Dermis microvascular lymphatic vessel endothelial cell (primary cell): ENCODE measurements around the gene CHST13. TPM values are rescaled to one million over a fixed set of nuclear protein-coding genes. Genes with fewer than 3 reads are reported as not detected.
A peak's percentile ranks its signal among the peaks of the same experiment; 100 is the strongest.

Experiments used
- DNase-seq, 2 donors: peaks; one replicate each; pipeline versions ENCODE4 v3.0.0 to v3.0.0-alpha.2; 2010; ENCODE audit warnings: low read depth in 2 of 2
- total RNA-seq: library from RNA; depleted of rRNA; stranded (reverse); fragments of >200 nt; gene quantifications from 2 replicates; pipeline ENCODE4 v1.2.1, GENCODE V29; 2014

The CHST13 gene
- total RNA-seq, 1 donor from 2014 or later: not detected

GRCh38 chr3:126508564-126508964 lies 15.4 kb upstream of the CHST13 start:
- no peak for DNase-seq

DNA sequence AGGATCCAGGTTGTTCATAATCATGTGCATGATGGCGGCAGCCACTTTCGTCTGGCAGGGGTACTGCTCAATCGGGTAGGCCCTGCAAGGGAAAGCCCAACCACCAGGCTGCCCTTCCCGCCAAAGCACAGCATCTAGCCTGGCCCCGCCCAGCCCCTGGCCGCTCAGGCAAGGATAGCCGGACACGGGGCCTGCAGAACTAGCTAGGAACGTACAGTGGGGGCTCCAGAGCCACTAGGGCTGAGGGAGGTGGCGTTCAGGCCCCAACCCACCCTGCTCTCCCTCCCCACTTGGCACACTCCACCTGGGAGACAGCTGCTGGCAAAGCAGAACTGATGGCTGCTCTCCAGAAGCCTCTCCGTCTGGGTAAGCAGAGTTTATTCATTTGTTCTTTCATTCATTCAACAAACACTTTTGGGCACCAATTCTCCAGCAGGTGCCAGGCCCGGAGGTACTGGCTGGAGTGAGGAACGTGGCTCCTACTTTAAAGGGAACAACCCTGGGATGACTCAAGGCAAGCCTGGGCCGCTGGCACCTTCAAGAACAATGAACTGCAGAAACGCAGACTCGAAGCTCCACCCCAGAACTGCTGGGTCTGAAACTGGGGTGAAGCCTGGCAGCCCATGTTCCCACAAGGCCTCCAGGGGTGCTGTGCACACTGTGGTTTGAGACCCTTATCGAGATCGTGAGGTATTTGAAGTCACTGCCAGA lies 14.2 kb upstream of the CHST13 start:
- DNase-seq: no peak

DNA sequence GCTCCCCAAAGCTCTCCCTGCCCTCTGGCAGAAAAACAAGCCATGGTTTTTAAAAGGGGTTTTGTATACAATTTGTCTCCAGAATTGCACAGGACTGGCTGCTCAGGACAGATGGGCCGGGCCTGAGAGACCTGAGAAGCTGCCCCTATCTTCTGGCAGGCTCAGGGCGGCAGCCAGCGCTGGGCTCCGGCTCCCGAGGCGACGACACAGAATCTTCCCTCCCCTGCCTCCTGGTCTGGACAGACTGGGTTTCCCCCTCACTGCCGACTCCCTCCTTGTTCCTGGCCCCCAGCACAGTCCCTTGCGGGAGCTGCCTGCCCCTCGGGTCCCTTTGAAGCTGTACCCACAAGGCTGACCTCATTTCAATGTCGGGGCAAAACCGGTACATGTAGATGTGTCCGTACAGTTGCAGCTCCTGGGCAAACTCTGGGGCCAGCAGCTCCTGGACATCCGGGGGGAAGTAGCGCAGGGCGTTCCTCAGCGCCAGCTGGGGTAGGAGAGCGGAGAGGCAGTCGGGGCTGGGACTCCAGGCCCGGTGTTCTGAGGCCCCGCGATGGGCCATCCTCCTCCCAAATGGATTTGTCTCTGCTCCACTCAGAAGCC lies 13.5 kb upstream of the CHST13 start:
- no peak for DNase-seq

- no peak for DNase-seq
Observed at GRCh38 chr3:126511291-126511690, 12.7 kb upstream of the CHST13 start.

- no peak for DNase-seq
Observed at GRCh38 chr3:126512026-126512425, 11.9 kb upstream of the CHST13 start.

GRCh38 chr3:126512916-126513650 lies 10.9 kb upstream of the CHST13 start:
- DNase-seq: no peak

GRCh38 chr3:126514161-126514560 lies 9.8 kb upstream of the CHST13 start:
- DNase-seq: no peak

DNA sequence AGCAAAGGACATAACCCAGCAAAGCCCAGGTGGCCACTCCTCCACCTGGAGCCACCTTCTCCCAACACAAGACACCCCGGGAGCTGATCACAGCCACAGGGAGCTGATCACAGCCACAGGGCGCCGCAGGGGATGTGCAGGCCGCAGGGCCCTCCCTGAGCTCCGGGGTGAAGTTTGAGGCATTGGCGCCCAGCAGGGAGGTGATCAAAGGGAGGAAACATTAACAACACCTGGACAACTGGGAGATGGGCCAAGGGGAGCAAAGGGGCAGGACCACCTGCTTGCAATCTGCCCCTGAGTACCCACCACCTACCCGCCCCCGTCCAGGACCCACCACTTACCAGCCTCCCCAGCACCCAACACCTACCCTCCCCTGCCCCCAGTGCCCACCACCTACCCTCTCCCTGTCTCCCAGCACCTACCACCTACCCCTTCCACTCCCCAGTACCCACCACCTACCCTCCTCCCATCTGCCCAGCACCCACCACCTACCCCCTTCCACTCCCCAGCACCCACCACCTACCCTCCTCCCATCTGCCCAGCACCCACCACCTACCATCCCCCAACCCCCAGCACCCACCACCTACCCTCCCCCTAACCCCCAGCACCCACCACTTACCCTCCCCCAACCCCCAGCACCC lies 8.8 kb upstream of the CHST13 start:
- DNase-seq: no peak

DNA sequence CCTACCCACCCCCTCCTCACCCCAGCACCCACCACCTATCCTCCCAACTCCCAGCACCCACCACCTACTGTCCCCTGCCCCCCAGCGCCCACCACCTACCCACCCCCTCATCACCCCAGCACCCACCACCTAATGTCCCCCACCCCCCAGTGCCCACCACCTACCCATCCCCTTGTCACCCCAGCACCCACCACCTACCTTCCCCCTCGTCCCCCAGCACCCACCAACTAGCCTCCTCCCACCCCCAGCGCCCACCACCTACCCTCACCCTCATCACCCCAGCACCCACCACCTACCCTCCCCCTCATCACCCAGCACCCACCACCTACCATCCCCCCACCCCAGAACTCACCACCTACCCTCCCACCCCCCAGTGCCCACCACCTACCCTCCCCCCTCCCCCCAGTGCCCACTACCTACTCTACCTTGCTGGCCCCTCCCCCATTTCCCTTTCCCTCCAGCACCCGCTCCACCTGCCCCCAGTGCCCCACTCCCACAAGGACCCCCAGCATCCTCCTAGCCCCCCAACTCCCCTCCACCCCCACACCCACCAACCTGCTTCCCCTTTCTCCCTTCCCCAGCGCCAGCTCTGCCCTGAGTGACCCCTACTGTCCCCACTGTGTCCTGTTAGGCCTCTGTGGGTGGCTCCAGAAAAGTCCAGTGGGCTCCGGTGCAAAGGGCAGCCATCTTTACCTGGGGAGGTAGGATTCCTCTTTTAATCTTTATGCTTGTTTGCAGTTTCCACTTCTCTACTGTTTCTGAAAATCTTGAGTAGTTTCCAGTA lies 7.6 kb upstream of the CHST13 start:
- DNase-seq: no peak

DNA sequence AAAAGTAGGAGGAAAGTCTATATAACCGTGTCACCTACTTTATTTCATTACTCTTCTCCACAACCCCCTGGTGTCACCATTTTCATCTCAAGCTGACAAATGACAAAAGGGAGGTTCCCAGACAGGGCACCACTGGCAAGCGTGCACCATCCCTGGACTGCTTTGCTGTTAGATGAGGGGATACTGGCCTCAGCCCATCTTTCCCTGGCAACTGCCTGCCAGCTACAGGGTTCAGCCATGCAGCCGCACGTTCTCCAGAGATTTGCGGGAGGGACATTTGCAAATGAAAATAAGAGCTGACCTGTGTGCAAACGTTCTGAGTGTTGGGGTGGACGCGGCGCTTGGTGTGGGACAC lies 7.0 kb upstream of the CHST13 start:
- DNase-seq: no peak

GRCh38 chr3:126517291-126517951 lies 6.5 kb upstream of the CHST13 start, which contains the start of gene UROC1:
Gene UROC1 (minus strand): TSS chr3:126517773. CDS start chr3:126517719, 54 bp downstream.
- no peak for DNase-seq

DNA sequence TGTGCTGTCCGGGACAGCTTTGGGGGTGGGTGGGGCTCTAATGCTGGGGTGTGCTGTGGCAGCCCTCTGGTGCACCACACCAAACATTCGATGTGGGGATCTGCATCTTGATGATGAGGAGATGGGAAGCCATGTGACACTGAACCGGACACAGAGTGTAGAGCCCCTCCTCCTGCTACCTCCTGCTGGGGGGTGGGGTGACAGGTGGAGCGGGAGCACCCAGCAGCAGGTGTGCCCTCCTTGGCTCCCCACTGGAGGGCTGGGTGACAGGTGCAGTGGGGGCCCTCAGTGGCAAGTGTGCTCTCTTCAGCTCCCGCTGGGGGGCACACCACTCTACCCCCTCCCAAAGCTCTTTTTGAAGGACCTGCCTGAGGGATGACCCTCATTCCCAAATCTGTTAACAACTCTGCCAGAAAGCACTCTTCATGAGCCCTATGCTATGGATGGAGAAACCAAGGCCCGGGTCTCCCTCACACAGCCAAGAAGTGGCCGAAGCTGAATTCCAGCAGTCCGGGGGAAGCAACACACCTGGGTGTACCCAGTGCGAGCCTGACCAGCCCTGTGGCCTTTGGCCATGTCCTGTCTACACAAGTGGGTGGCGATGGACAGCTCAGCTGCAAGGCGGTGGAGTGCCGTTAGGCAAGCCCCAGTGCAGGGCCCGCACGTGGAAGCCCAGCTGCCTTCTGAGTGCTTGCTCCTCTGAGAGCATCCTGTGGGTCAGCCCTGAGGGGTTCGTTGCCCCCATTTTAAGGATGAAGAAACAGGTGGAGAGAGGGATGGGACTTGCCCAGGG lies 5.8 kb upstream of the CHST13 start:
- no peak for DNase-seq

DNA sequence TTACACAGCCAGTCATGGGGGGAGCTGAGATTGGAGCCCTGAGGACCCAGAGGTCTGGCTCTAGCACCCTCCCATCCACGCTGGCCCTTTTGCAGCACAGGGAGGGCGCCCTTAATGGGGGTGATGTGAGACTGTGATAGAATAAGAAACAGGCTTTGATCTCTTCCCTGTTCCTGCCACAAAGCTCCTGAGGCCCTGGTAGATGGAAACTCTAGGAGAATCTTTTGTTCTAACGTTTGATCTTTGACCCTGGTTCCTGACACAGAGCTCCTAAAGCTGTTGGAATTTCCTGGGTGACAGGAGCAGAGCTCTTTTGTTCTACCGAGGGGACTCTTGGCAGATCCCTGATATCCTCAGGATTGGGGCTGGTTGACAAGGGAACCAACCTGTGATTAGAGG lies 5.2 kb upstream of the CHST13 start:
- DNase-seq: no peak

DNA sequence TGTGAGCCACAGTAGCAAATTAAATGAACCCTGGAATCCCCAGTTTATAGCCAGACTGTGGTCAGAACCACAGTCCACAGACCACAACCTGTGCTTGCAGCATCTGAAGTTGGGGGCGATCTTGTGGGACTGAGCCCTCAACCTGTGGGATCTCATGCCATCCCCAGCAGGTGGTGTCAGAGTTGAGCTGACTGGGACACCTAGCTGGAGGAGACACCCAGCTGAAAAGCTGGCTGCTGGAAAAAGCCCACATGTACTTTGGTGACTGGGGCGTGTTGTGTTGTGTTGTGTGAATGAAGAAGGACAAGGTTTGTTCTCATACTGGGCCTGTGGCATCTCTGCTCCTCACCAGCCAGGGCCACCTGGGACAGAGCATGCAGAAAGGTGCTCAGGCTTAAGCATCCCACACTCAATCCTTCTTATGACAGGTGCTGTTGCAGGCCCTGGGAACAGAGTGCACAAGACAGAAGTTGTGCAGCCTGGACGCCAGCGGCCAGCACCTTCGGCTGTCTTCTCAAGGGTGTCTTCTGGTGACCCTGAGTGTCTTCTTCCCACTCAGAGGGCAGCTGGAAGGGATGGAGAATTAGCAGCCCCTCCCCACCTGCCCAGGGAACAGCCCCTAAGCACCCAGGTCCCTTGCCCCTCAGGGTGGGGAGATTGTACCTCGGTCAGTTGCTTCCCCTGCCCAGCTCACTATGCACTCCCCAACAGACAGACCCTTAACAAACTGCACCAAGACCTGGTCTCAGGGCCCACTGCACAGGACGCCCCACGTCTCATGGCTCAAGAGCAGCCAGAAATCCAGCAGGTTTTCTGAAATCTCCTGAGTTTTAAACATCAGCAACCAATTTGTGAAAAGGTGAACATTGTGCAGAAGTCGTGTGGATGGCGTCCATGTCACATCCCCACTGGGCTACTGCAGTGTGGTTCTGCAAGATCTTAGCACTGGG lies 4.2 kb upstream of the CHST13 start:
- no peak for DNase-seq

GRCh38 chr3:126521122-126521891 lies 2.6 kb upstream of the CHST13 start:
- no peak for DNase-seq

DNA sequence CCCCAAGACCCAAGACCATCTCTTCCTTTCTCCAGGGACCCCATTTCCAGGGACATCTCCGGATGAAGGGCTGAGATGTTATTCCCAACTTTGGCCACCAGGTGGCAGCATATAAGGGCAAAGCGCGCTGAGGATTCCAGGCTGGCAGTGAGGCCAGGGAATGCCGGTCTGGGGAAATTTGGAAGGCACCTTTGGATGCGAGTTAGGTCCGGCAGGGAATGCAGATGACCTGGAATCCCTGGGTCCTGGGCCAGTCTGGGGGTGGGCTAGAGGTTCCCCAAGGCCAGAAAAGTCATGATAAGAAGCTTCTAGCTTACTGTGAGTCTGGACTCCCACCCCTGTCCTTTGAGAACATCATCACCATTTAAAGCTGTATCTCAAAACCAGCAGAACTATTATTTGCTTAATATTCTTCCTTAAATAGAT lies 1.6 kb upstream of the CHST13 start:
- peak in 1 of 2 donors; percentile 41 for DNase-seq

DNA sequence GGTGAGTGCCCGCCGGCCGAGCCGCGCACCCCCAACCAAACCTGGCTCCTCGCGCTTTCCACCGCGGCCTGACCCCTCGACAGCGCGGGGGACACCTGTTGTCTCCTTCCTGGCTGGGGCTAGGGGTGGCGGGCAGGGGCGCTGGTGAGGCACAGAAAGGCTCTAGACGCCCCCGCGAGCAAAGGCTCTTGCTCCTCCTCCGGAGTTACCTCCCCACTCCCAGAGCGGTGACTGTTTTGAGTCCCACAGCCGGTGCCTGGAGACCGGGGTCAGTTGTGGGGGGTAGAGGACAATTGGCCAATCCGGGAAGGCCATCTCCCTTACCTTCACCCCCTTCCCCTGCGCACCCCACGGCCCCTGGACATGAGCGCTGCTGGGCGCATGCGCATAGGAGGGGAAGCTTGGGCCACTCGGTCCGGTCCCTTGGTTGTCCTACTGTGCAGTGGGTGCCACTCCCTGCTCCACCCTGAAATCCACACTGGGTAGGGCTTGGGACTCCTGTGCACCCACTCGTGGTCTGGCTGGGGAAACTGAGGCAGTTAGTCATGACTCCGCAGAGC lies 554 bp downstream of the CHST13 start:
- DNase-seq: no peak
